ENCODE results near the gene FAAH2. TPM values are rescaled to one million over a fixed set of nuclear protein-coding genes. Genes with fewer than 3 reads are reported as not detected.
"Not testable (repeated sequence)": the region's sequence is repeated elsewhere in the genome, so short reads cannot be mapped to it uniquely, and the experiment has no call there.

The FAAH2 gene
- total and polyA plus RNA-seq, 4 experiments from 2014 or later, result 17.3 to 25.6 (median 18.5) TPM

DNA sequence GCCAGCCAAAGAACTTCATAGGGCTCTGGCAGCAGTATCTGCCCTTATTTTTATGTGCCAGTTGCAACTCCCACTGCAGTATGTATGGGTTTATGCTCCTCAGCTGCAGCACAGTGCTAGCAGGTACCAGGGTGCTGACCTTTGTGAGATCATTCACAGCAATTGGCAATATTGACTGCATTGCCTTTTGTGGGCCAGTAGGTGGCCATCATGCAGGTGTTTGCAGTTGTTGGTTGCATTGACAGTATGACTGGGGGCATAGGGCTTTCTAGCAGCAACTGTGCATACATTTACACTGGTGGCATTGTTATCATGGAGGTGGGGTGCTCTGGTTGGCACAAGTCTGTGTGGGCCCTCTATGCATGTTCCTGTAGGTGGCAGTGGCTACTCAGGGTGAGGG, 42.5 kb downstream of the FAAH2 start:
- Mint-ChIP-seq H3K9me3 (peaks cover 0 to 21% (median 17%) of the 10 kb centered on the region in 8 donors), H3K4me1 (peaks cover 0 to 5% (median 0%) of the 10 kb centered on the region in 4 donors), H3K4me3 (no peak overlapping the region), H3K27ac (no peak overlapping the region), H3K36me3 (peaks cover 24 to 55% of the 10 kb centered on the region in 2 donors), H3K27me3 (no peaks in the 10 kb centered on the region)
- H3K27me3 ChIP-seq (ENCODE audit: insufficient read depth, low read length), result no peaks in the 10 kb centered on the region
- CTCF ChIA-PET (ENCODE audit: partially characterized antibody), result no interaction called here
- no peak overlapping the region for H3K4me3 ChIP-seq (ENCODE audit: low read length in 2 of 2)
- H3K27ac ChIP-seq (ENCODE audit: low read depth, low read length), result no peak overlapping the region
- no peaks in the 10 kb centered on the region for H3K4me1 ChIP-seq (ENCODE audit: insufficient read depth, low read length)
- intact Hi-C loops (cut with micrococcal nuclease), result no loop called here
- no peak for DNase-seq
- POLR2A ChIA-PET (ENCODE audit: partially characterized antibody), result no interaction called here
- no peaks in the 10 kb centered on the region for H3K9me3 ChIP-seq (ENCODE audit: control insufficient read depth in 1 of 2, low read length in 2 of 2)
- no peaks in the 10 kb centered on the region for H3K36me3 ChIP-seq (ENCODE audit: insufficient read depth, low read length)

DNA sequence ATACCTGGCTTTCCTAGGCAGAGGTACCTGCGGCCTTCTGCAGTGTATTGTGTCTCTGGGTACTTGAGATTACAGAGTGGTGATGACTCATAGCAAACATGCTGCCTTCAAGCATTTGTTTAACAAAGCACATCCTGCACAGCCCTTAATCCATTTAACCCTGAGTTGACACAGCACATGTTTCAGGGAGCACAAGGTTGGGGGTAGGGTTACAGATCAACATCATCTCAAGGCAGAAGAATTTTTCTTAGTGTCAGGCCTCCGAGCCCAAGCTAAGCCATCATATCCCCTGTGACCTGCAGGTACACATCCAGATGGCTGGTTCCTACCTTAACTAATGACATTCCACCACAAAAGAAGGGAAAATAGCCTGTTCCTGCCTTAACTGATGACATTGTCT, 49.3 kb downstream of the FAAH2 start:
- Mint-ChIP-seq H3K9me3 (peaks cover 0 to 20% (median 6%) of the 10 kb centered on the region in 8 donors), H3K36me3 (peaks cover 48 to 57% of the 10 kb centered on the region in 2 donors)
- H3K27me3 Mint-ChIP-seq; H3K27ac ChIP-seq (ENCODE audit: low read depth, low read length); H3K27me3 ChIP-seq (ENCODE audit: insufficient read depth, low read length); POLR2A ChIA-PET (ENCODE audit: partially characterized antibody); H3K4me1 ChIP-seq (ENCODE audit: insufficient read depth, low read length); H3K36me3 ChIP-seq (ENCODE audit: insufficient read depth, low read length); DNase-seq; H3K4me1 Mint-ChIP-seq; intact Hi-C loops (cut with micrococcal nuclease); CTCF ChIA-PET (ENCODE audit: partially characterized antibody); H3K27ac Mint-ChIP-seq; H3K4me3 ChIP-seq (ENCODE audit: low read length in 2 of 2); H3K9me3 ChIP-seq (ENCODE audit: control insufficient read depth in 1 of 2, low read length in 2 of 2); H3K4me3 Mint-ChIP-seq: not testable (repeated sequence)

DNA sequence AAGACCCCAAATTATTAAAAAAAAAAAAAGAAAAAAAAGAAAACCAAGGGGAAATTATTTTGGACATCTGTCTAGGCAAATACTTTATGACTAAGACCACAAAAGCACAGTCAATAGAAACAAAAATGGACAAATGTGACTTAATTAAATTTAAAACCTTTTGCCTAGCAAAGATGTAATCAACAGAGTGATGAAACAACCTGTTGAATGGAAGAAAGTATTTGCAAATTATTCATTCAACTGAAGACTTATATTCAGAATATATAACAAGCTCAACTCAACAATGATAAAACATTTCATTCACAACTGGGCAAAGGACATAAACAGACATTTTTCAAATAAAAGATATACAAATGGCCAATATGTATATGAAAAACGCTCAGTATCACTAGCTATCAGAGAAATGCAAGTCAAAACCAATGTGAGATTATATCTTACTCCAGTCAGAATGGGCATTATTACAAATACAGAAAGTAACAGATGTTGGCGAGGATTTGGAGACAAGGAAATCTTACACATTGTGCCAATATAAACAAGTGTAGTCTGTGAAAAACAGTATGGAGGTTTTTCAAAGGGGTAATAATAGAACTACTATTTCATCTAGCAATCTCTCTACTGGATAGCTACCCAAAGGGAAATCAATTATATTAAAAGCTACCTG, 67.1 kb downstream of the FAAH2 start:
- ChIA-PET POLR2A (ENCODE audit: partially characterized antibody) (no interaction called here), CTCF (ENCODE audit: partially characterized antibody) (no interaction called here)
- no peaks in the 10 kb centered on the region for H3K9me3 ChIP-seq (ENCODE audit: control insufficient read depth in 1 of 2, low read length in 2 of 2)
- Mint-ChIP-seq H3K4me1 (peaks cover 0 to 6% (median 0%) of the 10 kb centered on the region in 4 donors), H3K27me3 (no peaks in the 10 kb centered on the region), H3K4me3 (no peak overlapping the region), H3K27ac (no peak overlapping the region), H3K9me3 (peaks cover 0 to 19% (median 9%) of the 10 kb centered on the region in 8 donors), H3K36me3 (peaks cover 12 to 18% of the 10 kb centered on the region in 2 donors)
- no peak for DNase-seq
- H3K36me3 ChIP-seq (ENCODE audit: insufficient read depth, low read length), result peaks cover 1% of the 10 kb centered on the region
- intact Hi-C loops (cut with micrococcal nuclease), result no loop called here
- H3K27ac ChIP-seq (ENCODE audit: low read depth, low read length), result no peak overlapping the region
- no peak overlapping the region for H3K4me3 ChIP-seq (ENCODE audit: low read length in 2 of 2)
- H3K27me3 ChIP-seq (ENCODE audit: insufficient read depth, low read length), result no peaks in the 10 kb centered on the region
- no peaks in the 10 kb centered on the region for H3K4me1 ChIP-seq (ENCODE audit: insufficient read depth, low read length)

- Mint-ChIP-seq H3K9me3 (peaks cover 0 to 6% (median 0%) of the 10 kb centered on the region in 8 donors), H3K4me1 (peaks cover 0 to 5% (median 3%) of the 10 kb centered on the region in 4 donors), H3K4me3 (no peak overlapping the region), H3K36me3 (peaks cover 40 to 51% of the 10 kb centered on the region in 2 donors), H3K27me3 (no peaks in the 10 kb centered on the region), H3K27ac (peak overlapping the region in 2 of 7 donors; percentile 1 to 13)
- H3K9me3 ChIP-seq (ENCODE audit: control insufficient read depth in 1 of 2, low read length in 2 of 2), result no peaks in the 10 kb centered on the region
- intact Hi-C loops (cut with micrococcal nuclease), result no loop called here
- H3K36me3 ChIP-seq (ENCODE audit: insufficient read depth, low read length), result no peaks in the 10 kb centered on the region
- DNase-seq, result no peak
- no peaks in the 10 kb centered on the region for H3K27me3 ChIP-seq (ENCODE audit: insufficient read depth, low read length)
- no peak overlapping the region for H3K27ac ChIP-seq (ENCODE audit: low read depth, low read length)
- POLR2A ChIA-PET (ENCODE audit: partially characterized antibody), result no interaction called here
- CTCF ChIA-PET (ENCODE audit: partially characterized antibody), result no interaction called here
- no peaks in the 10 kb centered on the region for H3K4me1 ChIP-seq (ENCODE audit: insufficient read depth, low read length)
- H3K4me3 ChIP-seq (ENCODE audit: low read length in 2 of 2), result no peak overlapping the region
Measured at GRCh38 chrX:57364145-57364544, 77.6 kb downstream of the FAAH2 start.

DNA sequence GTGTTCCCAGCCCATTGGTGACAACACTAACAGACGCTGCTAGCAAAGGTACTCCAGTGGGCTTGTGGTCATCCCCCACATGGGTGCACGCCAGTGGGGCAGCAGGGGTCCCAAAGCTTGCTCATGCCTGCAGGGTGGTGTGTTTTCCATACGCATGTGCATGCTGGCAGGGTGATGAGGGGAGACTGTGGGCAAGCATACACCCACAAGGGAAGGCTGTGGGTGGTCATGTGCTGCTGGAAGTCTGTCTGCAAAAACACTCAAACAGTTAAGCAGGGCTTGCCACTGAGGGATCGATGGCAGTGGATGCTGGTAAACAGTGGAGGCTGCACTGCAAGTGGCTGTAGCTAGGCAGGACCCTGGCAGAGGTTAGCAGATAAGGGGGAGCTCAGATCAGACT, 79.9 kb downstream of the FAAH2 start:
- Histone ChIP-seq H3K4me3 (ENCODE audit: low read length in 2 of 2) (no peak overlapping the region), H3K36me3 (ENCODE audit: insufficient read depth, low read length) (no peaks in the 10 kb centered on the region), H3K27me3 (ENCODE audit: insufficient read depth, low read length) (no peaks in the 10 kb centered on the region), H3K27ac (ENCODE audit: low read depth, low read length) (no peak overlapping the region), H3K9me3 (ENCODE audit: control insufficient read depth in 1 of 2, low read length in 2 of 2) (no peaks in the 10 kb centered on the region), H3K4me1 (ENCODE audit: insufficient read depth, low read length) (no peaks in the 10 kb centered on the region)
- ChIA-PET CTCF (ENCODE audit: partially characterized antibody) (no interaction called here), POLR2A (ENCODE audit: partially characterized antibody) (no interaction called here)
- H3K36me3 Mint-ChIP-seq, result peaks cover 27 to 42% of the 10 kb centered on the region in 2 donors
- no peak overlapping the region for H3K27ac Mint-ChIP-seq
- intact Hi-C loops (cut with micrococcal nuclease), result no loop called here
- no peak overlapping the region for H3K4me3 Mint-ChIP-seq
- peaks cover 0 to 5% (median 0%) of the 10 kb centered on the region in 8 donors for H3K9me3 Mint-ChIP-seq
- DNase-seq, result peak in 1 of 5 donors; percentile 12
- peaks cover 0 to 5% (median 3%) of the 10 kb centered on the region in 4 donors for H3K4me1 Mint-ChIP-seq
- no peaks in the 10 kb centered on the region for H3K27me3 Mint-ChIP-seq

- H3K36me3 Mint-ChIP-seq, result peaks cover 20 to 34% of the 10 kb centered on the region in 2 donors
- H3K27me3 ChIP-seq (ENCODE audit: insufficient read depth, low read length), result no peaks in the 10 kb centered on the region
- CTCF ChIA-PET (ENCODE audit: partially characterized antibody), result no interaction called here
Measured at GRCh38 chrX:57367649-57368048, 81.1 kb downstream of the FAAH2 start.

GRCh38 chrX:57368158-57368557, 81.7 kb downstream of the FAAH2 start:
- CTCF ChIA-PET (ENCODE audit: partially characterized antibody), result no interaction called here
- H3K36me3 Mint-ChIP-seq, result peaks cover 20 to 36% of the 10 kb centered on the region in 2 donors
- Histone ChIP-seq H3K27ac (ENCODE audit: low read depth, low read length) (no peak overlapping the region), H3K27me3 (ENCODE audit: insufficient read depth, low read length) (no peaks in the 10 kb centered on the region), H3K4me3 (ENCODE audit: low read length in 2 of 2) (no peak overlapping the region), H3K9me3 (ENCODE audit: control insufficient read depth in 1 of 2, low read length in 2 of 2) (no peaks in the 10 kb centered on the region), H3K36me3 (ENCODE audit: insufficient read depth, low read length) (no peaks in the 10 kb centered on the region), H3K4me1 (ENCODE audit: insufficient read depth, low read length) (no peaks in the 10 kb centered on the region)
- H3K9me3 Mint-ChIP-seq, result peaks cover 0 to 5% (median 0%) of the 10 kb centered on the region in 8 donors
- H3K4me1 Mint-ChIP-seq, result peaks cover 0 to 5% (median 3%) of the 10 kb centered on the region in 4 donors
- DNase-seq, result no peak
- intact Hi-C loops (cut with micrococcal nuclease), result no loop called here
- no peak overlapping the region for H3K4me3 Mint-ChIP-seq
- H3K27me3 Mint-ChIP-seq, result no peaks in the 10 kb centered on the region
- POLR2A ChIA-PET (ENCODE audit: partially characterized antibody), result no interaction called here
- no peak overlapping the region for H3K27ac Mint-ChIP-seq

More at GRCh38 chrX:57367649-57368048, 81.1 kb downstream of the FAAH2 start:
- no peak for DNase-seq
- POLR2A ChIA-PET (ENCODE audit: partially characterized antibody), result no interaction called here
- no peaks in the 10 kb centered on the region for H3K27me3 Mint-ChIP-seq
- H3K9me3 Mint-ChIP-seq, result peaks cover 0 to 5% (median 0%) of the 10 kb centered on the region in 8 donors
- intact Hi-C loops (cut with micrococcal nuclease), result no loop called here
- no peaks in the 10 kb centered on the region for H3K4me1 ChIP-seq (ENCODE audit: insufficient read depth, low read length)
- no peaks in the 10 kb centered on the region for H3K9me3 ChIP-seq (ENCODE audit: control insufficient read depth in 1 of 2, low read length in 2 of 2)
- no peak overlapping the region for H3K27ac Mint-ChIP-seq
- no peak overlapping the region for H3K4me3 Mint-ChIP-seq
- H3K36me3 ChIP-seq (ENCODE audit: insufficient read depth, low read length), result no peaks in the 10 kb centered on the region
- H3K4me3 ChIP-seq (ENCODE audit: low read length in 2 of 2), result no peak overlapping the region
- H3K27ac ChIP-seq (ENCODE audit: low read depth, low read length), result no peak overlapping the region
- H3K4me1 Mint-ChIP-seq, result peaks cover 0 to 5% (median 3%) of the 10 kb centered on the region in 4 donors

All from CD4-positive, alpha-beta memory T cell (primary cell).